Activated CD8-positive, alpha-beta memory T cell treated with anti-CD3 and anti-CD28 coated beads for 36 hours (primary cell): ENCODE data around the gene PGM5. TPM values are rescaled to one million over a fixed set of nuclear protein-coding genes. Genes with fewer than 3 reads are reported as not detected.

Experiments used
- CTCF ChIA-PET: fragments of 350-600 bp; sonication (Branson Sonifier 250); formaldehyde crosslinking; loops from one replicate; lab custom pipeline; 2021; ENCODE audit warnings: antibody characterized with exemption; lab: Charles Lee
- POLR2A ChIA-PET: fragments of 350-600 bp; sonication (Branson Sonifier 250); formaldehyde crosslinking; loops from one replicate; lab custom pipeline; 2021; ENCODE audit warnings: antibody characterized with exemption; lab: Charles Lee
- total RNA-seq, 2 experiments: library from RNA; stranded (reverse); gene quantifications; one replicate each; pipeline ENCODE4 v1.2.3, GENCODE V29; 2021

PGM5 gene
- total RNA-seq, 2 experiments from 2014 or later = not detected

DNA sequence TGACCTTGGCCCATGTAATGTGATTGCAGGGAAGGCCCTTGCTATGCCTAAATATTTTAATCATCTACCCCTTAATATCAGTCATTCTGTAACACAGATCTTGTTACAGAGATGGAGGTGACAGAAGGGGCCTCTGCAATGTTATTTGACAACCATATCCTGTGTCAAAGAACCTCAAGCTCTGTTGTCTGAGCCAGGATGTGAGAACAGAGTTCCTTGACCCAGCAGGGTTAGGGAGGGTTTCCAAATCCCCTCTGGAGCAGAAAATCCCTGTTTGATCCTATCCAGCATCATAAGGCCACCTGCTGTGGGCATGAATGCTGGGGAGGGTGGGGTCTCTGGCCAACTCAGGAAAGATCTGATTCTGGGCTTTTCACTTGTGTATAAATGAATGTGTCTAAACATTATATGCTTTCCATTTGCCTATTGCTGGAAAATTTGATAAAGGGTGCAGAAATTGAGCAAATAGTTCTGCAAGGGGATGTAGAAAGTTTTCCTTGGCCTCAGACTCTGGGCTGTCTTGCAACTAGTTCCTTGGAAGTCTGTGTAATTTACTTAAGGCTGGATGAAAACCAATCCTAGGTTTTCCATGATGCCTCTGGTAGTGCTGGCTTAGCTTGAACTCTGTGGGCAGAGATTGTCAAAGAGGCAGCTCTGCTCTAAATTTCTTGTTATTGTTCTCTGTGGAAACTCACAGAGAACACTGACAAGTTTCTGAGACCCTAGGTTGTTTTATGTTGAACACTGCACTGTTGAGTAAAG, 71.0 kb downstream of the PGM5 start:
- CTCF ChIA-PET = no interaction called here
- POLR2A ChIA-PET = no interaction called here

DNA sequence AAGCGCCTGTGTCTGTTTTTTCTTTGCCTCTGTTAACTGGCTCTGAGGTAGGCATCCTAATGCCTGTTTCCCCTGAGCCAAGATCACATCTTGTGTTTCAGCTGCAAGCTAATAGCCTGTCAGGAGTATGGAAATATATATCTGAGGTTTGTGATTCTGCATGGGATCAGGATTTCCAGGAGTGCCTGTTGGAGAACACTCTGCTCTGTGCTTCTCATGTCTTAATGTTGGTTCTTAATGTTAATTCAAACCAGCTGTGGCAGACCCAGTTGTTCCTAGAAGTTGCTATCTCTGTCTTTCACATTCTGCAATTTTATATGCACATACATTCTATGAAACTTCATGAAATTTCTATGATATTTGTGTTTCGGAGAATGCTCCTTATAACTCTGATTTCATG, 72.1 kb downstream of the PGM5 start:
- CTCF ChIA-PET = interaction anchor here (1.7 kb wide), 1 partner anchor 11 kb away, joined by 4 read pairs; no protein-coding TSS in a partner anchor
- POLR2A ChIA-PET = no interaction called here

DNA sequence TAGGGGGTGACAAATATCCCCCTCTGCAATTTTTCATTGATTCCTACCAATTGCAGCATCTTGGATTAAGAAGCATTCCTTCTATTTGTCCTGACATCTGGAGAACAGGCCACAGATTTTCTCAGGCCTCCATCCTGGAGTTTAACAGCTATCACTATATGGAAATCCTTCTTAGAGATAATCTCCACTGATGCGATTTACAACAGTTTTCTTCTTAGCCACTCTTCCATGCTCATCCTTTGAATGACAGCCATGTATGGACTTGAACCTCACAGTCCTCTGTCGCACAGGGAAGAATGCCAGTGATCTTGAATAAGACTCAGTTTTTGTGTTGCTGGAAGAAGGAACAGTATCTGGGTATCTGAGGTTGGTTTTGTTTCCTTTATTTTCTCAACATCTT, 73.2 kb downstream of the PGM5 start:
- POLR2A ChIA-PET = no interaction called here
- CTCF ChIA-PET = interaction anchor here (1.7 kb wide), 1 partner anchor 12 kb away, joined by 4 read pairs; no protein-coding TSS in a partner anchor

DNA sequence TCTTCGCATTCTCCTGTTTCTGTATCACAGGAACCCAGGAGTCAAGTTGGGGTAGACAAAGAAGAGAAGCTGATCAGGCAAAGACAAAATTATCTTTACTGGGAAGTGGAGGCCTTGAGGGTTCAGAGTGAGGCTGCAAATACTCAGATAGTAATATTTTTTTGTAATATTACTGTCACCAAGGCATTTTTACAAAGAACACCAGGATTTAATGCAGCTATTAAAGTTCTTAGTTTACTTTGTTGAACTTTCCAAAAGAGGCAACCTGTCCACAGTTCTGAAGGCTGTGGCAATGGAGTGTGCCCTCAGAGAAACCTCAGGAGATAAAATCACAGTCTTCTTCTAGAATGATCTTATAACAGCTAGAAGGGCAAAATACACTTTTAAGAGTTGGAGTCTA, 74.9 kb downstream of the PGM5 start:
- ChIA-PET POLR2A (no interaction called here), CTCF (no interaction called here)

DNA sequence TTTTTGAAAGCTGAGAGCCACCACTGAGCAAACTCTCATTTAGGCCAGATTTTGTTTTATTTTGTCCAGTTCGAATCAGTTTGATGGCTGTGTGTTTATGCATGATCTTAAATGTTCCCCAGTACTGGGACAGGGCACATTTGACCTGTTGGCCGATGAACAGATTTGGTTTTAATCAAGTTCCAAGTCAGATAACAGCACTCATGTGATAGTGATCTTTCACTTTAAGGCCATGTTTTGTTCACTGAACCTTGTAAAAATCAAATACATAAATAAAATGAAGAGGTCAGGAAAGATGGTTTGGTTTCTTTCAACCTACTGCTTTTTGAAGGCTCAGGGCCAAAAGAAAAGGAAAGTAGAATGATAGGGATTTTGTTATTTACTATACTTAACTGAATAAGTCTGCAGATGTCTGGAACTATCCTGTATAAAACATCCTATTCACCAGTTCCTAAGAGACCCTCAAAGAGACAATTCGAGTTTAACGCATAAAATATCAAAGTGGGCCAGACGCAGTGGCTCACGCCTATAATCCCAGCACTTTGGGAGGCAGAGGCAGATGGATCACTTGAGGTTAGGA, 77.2 kb downstream of the PGM5 start:
- ChIA-PET POLR2A (no interaction called here), CTCF (no interaction called here)

DNA sequence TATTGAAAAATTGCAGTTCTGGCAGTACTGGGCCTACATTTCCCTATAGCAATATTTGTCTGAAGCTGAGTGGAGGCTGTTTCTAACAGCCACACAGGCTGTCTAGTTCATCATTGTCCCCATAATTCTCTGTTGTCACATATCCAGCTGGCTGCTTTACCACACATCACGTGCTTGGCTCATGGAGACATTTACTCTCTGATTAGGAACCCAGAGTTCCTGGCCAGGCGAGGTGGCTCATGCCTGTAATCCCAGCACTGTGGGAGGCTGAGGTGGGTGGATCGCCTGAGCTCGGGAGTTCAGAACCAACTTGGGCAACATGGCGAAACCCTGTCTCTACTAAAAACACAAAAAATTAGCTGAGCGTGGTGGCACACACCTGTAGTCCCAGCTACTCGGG, 81.4 kb downstream of the PGM5 start:
- CTCF ChIA-PET = no interaction called here
- POLR2A ChIA-PET = no interaction called here

DNA sequence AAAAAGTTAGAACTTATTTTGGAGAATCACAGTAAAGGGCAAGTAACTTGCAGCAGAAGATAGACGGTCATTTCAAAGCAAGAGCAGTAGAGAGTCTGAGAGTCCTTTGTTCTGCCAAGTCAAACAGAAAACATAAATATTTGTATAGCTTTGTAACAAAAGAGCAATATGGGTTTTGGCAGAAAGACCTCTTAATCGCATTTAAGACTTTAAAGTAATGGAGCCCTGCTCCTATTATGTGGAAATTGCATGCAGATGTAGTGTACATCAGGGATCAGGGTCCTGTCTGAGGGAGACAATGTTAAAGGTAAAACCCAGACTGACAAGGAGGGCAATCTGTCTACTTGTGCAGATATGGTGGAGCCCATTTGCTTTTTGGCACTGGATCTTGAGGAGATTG, 87.2 kb downstream of the PGM5 start:
- POLR2A ChIA-PET = no interaction called here
- CTCF ChIA-PET = no interaction called here

DNA sequence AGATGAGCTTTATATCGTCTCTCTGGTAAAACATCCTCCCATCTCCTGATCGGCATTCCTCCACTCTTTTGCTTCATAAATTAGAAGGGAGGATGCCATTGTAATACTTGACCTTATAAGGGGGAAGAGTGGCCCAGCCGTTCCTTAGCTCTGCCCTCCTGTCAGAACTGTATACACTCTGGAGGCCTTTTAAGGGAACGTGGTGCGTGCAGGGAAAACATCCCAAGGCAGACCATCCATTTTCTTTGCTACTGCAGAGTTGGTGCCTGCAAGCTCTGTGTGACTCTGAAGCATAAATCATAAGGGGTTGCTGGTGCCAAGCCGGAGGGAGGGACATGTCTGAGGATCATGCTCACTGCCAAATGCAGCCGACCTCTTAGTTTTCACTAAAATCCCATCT, 90.4 kb downstream of the PGM5 start:
- POLR2A ChIA-PET = no interaction called here
- CTCF ChIA-PET = no interaction called here

DNA sequence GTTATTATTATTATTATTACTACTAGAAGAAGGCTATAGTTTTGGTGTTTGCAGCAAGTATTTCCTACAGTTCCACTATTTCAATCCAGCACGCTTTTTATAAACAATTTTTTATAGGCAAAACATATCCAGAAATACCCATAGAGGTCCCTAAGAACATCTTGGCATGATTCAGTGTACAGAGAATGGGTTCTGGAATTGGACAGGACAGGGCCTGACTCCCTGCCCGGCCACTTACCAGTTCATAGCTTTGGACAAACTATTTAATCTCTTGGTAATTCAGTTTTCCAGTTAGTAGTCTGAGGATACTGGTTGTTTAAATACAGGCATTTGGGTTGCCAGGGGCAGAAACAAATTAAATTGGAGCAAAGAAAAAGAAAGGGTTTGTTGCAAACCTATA, 91.2 kb downstream of the PGM5 start:
- ChIA-PET CTCF (no interaction called here), POLR2A (no interaction called here)

DNA sequence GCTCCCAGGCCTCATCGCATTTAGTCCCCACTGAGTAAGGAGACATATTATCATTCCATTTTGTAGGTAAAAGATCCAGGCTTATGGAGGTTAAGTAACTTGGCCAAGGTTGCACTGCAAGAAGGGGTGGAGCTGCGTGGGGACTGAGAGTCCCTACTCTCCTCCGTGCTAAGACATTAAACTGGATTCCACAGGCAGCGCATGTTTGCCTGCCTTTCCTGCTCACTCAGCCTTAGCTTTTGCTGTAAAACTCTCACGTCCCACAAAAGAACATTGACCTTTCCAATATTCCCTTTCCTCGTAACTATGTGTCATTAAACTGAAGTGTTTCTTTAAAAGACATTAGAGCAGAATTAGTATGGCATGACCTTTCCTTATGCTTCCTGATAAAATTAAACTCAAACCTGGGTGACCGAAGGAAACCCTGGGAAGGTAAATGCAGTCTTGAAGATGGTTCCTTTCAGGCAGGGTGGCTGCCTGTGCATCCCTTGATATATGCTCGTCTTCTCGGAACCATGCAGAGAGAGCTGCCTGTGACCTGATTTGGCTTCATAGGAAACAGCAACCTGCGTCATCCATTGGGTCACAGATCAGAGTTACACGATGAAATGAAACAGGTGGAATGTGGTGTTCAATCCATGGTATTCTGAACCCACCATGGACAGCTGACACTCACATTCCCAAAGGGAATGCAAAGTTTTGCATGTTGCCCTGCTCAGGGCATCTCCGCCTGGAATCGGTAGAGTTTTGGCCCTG, 98.3 kb downstream of the PGM5 start:
- ChIA-PET CTCF (no interaction called here), POLR2A (no interaction called here)

DNA sequence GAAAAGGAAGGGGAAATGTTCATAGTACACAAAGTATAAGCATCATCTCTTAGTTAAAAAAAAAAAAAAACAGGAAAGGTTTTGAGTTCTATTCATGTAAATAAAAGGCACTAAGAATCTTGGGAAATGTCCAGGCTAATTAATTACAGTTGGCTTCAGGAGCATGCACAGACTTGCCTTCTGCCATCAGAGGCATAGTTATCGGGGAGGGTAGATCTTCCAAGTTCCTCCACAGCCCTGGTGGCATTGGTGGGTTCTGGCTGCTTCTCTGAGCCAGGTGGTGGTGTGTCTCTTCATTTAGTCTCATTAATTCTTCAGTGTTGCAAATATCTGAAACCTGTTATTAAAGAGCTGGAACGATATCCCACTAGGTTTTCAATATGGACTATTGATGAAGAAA, 99.0 kb downstream of the PGM5 start:
- ChIA-PET POLR2A (no interaction called here), CTCF (no interaction called here)

DNA sequence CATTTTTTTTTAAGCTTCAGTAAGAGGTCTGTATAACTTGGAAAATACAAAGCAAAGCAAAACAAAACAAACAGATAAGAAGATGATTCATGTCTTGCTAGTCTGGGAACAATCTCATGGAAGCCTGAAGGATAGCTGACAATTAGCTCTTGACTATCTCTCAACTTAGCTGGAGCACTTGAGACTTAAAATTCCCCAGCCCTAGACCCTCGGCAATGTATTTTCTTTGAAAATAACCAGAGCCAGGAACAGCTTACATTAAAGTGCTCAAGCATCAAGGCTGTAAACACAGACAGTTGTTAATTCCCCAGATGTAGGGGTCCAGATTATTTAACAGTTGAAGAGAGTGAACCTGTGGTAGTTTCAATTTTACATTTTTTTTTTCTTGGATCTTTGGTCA, 101.4 kb downstream of the PGM5 start:
- CTCF ChIA-PET = no interaction called here

DNA sequence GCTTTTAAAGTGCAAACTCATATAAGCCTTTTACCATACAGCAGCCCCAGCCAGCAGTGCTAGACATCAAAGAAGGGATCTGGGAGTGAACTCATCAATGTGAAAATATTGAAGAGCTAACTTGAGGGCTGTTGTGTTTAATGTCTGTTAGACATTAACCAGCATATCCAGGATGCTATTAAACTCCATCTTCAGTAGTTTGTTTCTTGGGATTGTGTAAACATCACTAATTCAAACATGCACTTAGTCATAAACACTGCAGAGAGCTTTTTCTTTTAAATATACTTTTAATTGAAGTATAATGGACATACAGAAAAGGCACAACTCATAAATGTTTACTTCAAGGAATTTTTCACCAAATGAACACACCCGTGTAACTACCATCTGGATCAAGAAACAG, 102.5 kb downstream of the PGM5 start:
- POLR2A ChIA-PET = no interaction called here
- CTCF ChIA-PET = no interaction called here

More for the DNA sequence above, 101.4 kb downstream of the PGM5 start:
- POLR2A ChIA-PET = no interaction called here

DNA sequence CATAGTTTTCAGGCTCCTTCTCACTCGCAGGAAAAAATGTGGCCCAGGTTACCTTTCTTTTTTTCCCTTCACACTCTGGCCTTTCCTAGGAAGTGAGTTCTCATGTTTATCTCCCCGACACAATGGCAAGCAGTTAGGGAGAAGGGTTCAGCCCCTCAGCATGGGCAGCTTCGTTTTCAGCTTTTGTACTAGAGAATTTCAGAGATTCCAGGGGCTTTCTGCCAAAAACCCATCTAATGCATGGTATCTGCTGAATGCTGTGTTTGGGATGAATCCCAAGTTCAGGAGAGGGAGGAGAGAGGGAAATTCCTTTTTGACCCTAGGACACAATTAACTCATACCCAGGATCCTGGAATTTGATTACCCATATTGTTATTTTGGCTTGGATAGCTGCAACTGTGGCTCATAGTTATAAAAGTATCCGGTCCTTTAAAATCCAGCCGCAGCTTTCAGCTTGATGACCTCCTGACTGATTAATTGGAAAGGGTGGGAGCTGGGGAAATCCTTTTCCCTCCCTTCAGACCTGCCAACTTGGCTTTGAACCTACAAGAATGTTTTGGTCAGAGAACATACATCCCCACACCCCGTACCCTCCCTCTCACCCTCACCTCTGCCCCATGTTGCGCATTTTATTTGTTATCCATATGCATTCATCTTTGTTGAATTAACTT, 105.8 kb downstream of the PGM5 start:
- POLR2A ChIA-PET = no interaction called here
- CTCF ChIA-PET = no interaction called here

DNA sequence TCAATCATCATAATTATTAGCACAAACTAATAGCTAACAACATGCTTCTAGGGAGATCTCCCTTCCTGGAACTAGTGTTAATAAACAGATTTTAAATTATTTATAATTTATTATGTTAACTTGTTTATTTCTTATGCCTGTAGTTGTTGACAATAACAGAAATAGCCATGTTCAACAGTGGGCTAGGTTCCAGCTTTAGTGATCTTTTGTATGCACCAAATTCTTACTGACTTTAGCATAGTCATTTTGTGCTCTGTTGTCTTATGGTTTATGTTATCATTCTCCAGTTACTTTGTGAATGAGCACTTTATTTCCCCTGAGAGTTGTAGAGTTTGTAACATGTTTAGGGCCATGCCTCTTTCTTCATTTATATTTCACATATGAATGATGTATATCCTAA, 113.7 kb downstream of the PGM5 start:
- CTCF ChIA-PET = no interaction called here
- POLR2A ChIA-PET = no interaction called here

DNA sequence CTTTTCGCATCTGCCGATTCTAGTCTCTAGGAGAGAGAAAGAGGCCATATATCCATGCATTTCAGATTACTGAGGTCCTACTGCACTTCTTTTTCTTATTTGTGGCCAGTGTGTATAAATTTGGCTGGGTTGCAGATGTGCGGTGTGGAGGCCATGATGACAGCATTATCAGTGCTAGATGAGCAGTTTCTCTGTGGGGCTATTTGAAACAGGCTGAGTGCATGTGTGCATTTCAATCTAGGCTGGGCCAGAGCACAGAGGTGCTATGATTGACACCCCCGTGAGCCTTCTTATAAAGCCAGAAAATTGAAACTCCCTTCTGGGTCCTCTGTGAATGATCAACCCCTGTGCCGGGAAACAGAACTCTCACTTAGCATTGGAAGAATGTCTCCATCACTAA, 114.2 kb downstream of the PGM5 start:
- CTCF ChIA-PET = no interaction called here
- POLR2A ChIA-PET = no interaction called here

DNA sequence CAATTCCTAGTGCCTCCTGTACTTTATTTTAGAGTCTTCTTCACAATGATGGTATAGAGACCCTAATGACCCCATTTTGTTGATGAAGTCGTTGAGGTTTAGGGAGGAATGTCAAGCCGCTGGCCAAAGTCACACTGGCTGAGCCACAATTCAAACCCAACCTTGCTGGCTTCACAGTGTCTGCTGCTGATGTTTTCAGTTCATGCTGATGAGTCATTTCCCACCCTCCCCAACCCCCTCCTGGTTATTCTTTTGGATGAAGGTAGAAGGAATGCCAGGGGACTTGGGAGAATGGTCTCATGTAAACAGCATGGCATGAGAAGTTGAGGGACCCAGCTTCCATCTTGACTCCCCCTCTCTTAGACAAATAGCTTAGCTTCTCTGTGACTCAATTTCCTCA, 115.7 kb downstream of the PGM5 start:
- POLR2A ChIA-PET = no interaction called here

DNA sequence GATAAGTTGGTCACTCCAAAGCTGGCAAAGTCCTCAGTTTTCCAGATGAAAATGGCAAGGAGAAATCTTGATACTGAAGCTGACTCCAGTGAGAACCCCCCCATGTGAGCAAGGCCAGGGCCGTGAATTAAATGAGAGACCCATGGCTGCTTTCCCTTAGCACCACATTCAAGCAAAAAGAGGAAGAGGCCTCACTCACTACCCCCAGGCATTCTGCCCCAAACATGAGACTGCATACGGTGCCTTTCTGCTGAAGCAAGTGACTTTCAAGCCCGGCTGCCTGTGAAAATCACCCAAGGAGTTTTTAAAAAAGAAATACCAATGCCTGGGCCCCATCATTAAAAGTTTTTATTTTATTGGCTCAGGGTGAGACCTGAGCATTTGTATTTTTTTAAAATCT, 117.4 kb downstream of the PGM5 start:
- CTCF ChIA-PET = no interaction called here
- POLR2A ChIA-PET = no interaction called here

More for the DNA sequence above, 115.7 kb downstream of the PGM5 start:
- CTCF ChIA-PET = no interaction called here

DNA sequence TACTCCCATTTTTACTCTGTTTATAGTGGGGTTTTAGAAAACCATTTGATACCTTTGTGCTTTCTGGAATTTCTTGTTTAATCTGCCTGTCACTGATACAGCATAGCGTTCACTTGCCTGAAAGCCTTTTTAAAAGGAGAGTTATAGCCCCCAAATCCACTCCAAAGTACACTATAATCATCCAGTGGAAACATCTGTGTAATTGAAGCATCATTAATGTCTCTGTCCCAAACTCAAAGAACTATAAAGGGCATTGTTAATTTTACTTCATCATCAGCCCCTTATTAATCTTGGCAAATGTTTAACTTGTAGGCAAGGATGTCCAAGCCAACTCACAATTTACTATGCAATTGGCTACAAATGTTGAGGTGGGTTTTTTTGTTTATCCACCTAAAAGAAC, 120.0 kb downstream of the PGM5 start:
- ChIA-PET POLR2A (no interaction called here), CTCF (no interaction called here)

DNA sequence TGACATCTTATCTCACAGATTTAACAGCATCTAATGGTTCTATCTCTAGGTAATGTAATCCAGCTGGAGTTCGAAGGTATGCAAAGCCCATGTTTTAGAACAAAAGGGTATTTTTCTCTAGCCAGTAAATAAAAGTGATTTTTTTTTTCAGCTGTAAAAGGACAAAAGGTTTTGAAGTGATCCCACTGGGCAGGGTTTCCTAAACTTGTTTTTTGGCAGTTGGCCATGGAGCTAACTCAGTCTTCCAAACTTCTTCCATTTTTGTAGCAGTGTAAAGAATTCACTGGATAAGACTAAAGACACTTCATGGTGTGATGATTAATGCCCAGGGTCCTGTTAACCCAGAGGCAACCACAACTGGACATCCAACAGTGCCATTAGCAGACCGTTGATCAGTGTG, 120.4 kb downstream of the PGM5 start:
- ChIA-PET POLR2A (no interaction called here), CTCF (no interaction called here)
